ENCODE results near the gene NXT1. TPM values are rescaled to one million over a fixed set of nuclear protein-coding genes. Genes with fewer than 3 reads are reported as not detected.

Gene NXT1
- total RNA-seq, 3 donors from 2014 or later: 9.9 to 12.9 (median 10.6) TPM

DNA sequence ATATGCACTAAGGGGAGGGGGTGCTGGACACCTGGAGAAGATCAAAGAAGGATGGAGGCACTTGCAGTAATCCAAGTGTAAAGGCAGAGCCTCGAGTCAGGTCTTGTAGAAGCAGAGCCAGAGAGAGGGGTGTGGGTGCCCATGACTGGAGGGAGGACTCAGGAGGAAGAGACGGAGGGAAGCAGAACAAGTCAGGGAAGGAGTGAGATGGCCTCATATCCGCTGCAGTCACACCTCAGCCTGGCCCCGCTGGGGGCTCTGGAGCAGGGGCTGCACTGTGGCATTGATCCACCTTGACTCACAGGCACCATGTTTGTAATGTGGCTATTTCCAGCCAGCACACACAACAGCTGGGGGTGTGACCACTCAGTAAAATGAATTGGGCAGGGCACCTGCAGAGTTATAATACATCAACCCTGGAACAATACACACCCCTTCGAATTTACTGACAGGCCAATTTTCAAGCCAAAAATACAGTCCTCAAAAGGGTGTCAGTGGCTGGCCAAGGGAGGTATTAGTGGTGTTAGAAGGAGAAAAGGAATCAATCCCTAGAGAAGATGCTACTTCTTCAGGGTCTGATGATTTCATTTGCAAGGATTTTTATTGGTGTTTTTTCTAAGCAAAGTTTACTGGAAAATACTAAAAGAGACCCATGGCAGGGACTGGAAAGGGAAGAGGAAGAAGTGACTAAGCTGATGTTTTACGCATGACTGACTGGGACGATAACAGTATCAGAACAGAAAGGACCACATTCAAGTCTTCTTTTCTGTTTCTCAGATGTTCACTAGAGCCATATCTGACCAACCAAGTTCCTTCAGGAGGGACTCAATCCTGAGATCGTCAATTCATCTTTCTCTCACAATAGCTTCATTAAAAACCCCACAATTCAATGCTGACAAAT is 18.9 kb upstream of the NXT1 start:
- intact Hi-C loops (cut with DNase I, micrococcal nuclease): no loop called here
- no peaks in the 10 kb centered on the region for H3K36me3 ChIP-seq (ENCODE audit: low read depth)
- ATAC-seq (no peak), DNase-seq (no peak)
- no peaks in the 10 kb centered on the region for H3K9me3 ChIP-seq
- H3K4me3 ChIP-seq: no peak overlapping the region
- TF ChIP-seq CTCF (IDR thresholded peaks at IDR 0.05): no peak
- H3K4me1 ChIP-seq (ENCODE audit: low read depth): no peaks in the 10 kb centered on the region

DNA sequence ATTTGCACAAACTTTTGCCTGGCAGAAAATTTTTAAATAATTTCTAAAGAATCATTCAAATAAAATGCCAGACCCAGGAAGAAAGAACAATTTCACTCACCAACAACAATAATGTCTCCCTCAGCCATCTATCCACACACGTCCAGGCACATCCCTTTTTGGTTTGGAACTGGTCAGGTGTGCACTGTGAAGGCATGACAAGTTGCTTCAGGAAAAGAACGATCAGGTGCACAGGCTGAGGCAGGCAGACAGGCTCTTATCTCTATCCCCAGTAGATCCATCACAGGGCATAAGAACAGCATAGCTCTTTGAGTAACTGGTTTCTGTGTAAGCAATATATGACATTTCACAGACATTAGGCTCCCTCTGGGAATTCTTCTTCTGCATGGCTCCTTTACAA is 18.1 kb upstream of the NXT1 start:
- H3K4me1 ChIP-seq (ENCODE audit: low read depth): no peaks in the 10 kb centered on the region
- H3K4me3 ChIP-seq: no peak overlapping the region
- ATAC-seq: no peak
- no peaks in the 10 kb centered on the region for H3K9me3 ChIP-seq
- H3K36me3 ChIP-seq (ENCODE audit: low read depth): no peaks in the 10 kb centered on the region
- DNase-seq: no peak
- intact Hi-C loops (cut with DNase I, micrococcal nuclease): no loop called here
- TF ChIP-seq CTCF (IDR thresholded peaks at IDR 0.05): no peak

DNA sequence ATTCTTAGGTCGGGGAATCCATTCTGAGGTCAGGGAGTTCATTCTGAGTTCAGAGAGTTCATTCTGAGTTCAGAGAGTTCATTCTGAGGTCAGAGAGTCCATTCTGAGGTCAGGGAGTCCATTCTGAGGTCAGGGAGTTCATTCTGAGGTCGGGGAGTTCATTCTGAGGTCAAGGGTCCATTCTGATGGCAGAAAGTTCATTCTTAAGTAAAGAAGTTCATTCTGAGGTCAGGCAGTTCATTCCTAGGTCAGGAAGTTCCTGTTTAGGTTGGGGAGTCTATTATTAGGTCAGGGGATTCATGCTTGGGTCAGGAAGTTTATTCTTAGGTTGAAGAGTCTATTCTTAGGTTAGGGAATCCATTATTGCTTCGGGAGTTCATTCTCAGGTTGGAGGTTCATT is 16.5 kb upstream of the NXT1 start:
- intact Hi-C loops (cut with DNase I, micrococcal nuclease): no loop called here
- Histone ChIP-seq H3K4me1 (ENCODE audit: low read depth) (no peaks in the 10 kb centered on the region), H3K36me3 (ENCODE audit: low read depth) (no peaks in the 10 kb centered on the region), H3K4me3 (no peak overlapping the region), H3K9me3 (no peaks in the 10 kb centered on the region)
- DNase-seq (no peak), ATAC-seq (no peak)
- no peak for TF ChIP-seq CTCF (IDR thresholded peaks at IDR 0.05)

DNA sequence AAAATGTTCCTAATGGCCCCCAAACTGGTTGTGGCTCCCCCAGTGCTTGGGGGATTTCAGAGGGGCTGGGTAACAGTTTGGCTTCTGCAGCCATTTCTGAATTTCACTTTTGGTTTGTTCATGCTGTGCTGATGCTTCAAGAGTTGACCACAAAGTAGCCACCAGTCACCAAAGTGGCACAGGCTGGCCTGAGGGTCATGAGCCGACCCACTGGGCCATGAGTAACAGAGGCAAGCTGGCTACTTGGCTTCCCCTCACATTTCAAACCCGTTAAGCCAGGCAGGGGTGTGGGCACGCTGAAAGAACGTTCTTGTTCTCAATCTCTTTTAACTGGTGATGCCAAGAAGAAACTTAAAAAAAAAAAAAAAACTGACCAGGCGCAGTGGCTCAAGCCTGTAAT is 15.1 kb upstream of the NXT1 start:
- Histone ChIP-seq H3K9me3 (no peaks in the 10 kb centered on the region), H3K36me3 (ENCODE audit: low read depth) (no peaks in the 10 kb centered on the region), H3K4me1 (ENCODE audit: low read depth) (no peaks in the 10 kb centered on the region), H3K4me3 (no peak overlapping the region)
- intact Hi-C loops (cut with DNase I, micrococcal nuclease): no loop called here
- DNase-seq (no peak), ATAC-seq (no peak)
- TF ChIP-seq CTCF (IDR thresholded peaks at IDR 0.05): no peak

DNA sequence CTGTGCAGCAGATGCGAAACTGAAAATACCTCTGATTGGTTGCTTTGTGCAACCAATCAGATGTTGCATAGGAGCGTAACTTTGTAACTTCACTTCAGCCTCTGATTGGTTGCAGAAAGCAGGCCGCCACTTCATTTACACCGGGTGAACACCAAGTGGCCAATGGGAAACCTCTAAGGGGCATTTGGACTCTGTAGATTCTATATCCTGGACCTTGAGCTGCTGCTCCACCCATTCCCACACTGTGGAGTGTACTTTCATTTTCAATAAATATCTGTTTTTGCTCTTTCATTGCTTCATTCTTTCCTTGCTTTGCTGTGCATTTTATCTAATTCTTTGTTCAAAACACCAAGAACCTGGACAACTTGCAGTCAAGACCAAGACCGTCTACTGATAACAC is 14.1 kb upstream of the NXT1 start:
- no peak for TF ChIP-seq CTCF (IDR thresholded peaks at IDR 0.05)
- H3K4me1 ChIP-seq (ENCODE audit: low read depth): no peaks in the 10 kb centered on the region
- H3K9me3 ChIP-seq: no peaks in the 10 kb centered on the region
- no peak overlapping the region for H3K4me3 ChIP-seq
- no peaks in the 10 kb centered on the region for H3K36me3 ChIP-seq (ENCODE audit: low read depth)
- DNase-seq (no peak), ATAC-seq (peak; percentile 65)
- intact Hi-C loops (cut with DNase I, micrococcal nuclease): no loop called here

Measured in mucosa of descending colon (tissue), 3 donors.